SK-N-SH (cell line): ENCODE measurements around the gene ITCH. TPM values are rescaled to one million over a fixed set of nuclear protein-coding genes. Genes with fewer than 3 reads are reported as not detected.
"Not testable (repeated sequence)": the region's sequence is repeated elsewhere in the genome, so short reads cannot be mapped to it uniquely, and the experiment has no call there.

Experiments used
- CTCF ChIA-PET: fragments of 300-600, 350-600 bp; formaldehyde crosslinking; extraction: SDS; loops from one replicate; lab custom pipeline; 2021; lab: Yijun Ruan, JAX
- POLR2A ChIA-PET: fragments of 350-600 bp; sonication (Branson Sonifier 250); formaldehyde crosslinking; extraction: SDS; loops from one replicate; lab custom pipeline; 2020; ENCODE audit warnings: antibody characterized with exemption, inconsistent platforms; lab: Yijun Ruan, JAX
- DNase-seq: peaks from one replicate; pipeline ENCODE4 v3.0.0; 2012
- H2AFZ ChIP-seq: fragments of 200-600 bp; sonication (generic); 2 replicates; pipeline ENCODE4 v1.8.1; 2016; ENCODE audit warnings: antibody characterized with exemption, mild to moderate bottlenecking, low read depth
- H3F3A ChIP-seq: fragments of 200-600 bp; sonication (generic); replicated peaks from 2 replicates; pipeline ENCODE3; 2016; ENCODE audit warnings: antibody characterized with exemption, mild to moderate bottlenecking; ENCODE audit not compliant: insufficient read depth
- H3K27ac ChIP-seq, 2 experiments: fragments of 200-500 bp in 1 of 2; fragments of 200-600 bp in 1 of 2; sonication (Bioruptor generic) in 1 of 2; sonication (generic), shearing (Covaris generic) in 1 of 2; 2 replicates each; pipeline versions ENCODE4 v1.5.1 to v1.6.1; 2014 to 2016; ENCODE audit warnings: low read depth in 2 of 2, inconsistent platforms in 1 of 2, low read length in 1 of 2, mild to moderate bottlenecking in 1 of 2, mixed read lengths in 1 of 2
- H3K27me3 ChIP-seq: fragments of 200-600 bp; sonication (generic), shearing (Covaris generic); 2 replicates; pipeline ENCODE4 v1.6.1; 2016; ENCODE audit warnings: mixed run types; ENCODE audit not compliant: insufficient read depth
- H3K36me3 ChIP-seq, 2 experiments: fragments of 200-500 bp in 1 of 2; fragments of 200-600 bp in 1 of 2; sonication (Bioruptor generic) in 1 of 2; sonication (generic) in 1 of 2; replicated peaks in 1 of 2; 2 replicates each; pipeline versions ENCODE3 to v1.5.1; 2014 to 2016; ENCODE audit warnings: low read length in 1 of 2, mild to moderate bottlenecking in 1 of 2; ENCODE audit not compliant: insufficient read depth in 2 of 2, control insufficient read depth in 1 of 2
- H3K4me1 ChIP-seq, 2 experiments: fragments of 200-500 bp in 1 of 2; fragments of 200-600 bp in 1 of 2; sonication (Bioruptor generic) in 1 of 2; sonication (generic), shearing (Covaris generic) in 1 of 2; 2 replicates each; pipeline versions ENCODE4 v1.5.1 to v1.6.1; 2014 to 2016; ENCODE audit warnings: low read depth in 1 of 2, low read length in 1 of 2, mixed run types in 1 of 2; ENCODE audit not compliant: insufficient read depth in 2 of 2, control insufficient read depth in 1 of 2
- H3K4me2 ChIP-seq: fragments of 200-600 bp; sonication (generic), shearing (Covaris generic); 2 replicates; pipeline ENCODE4 v1.6.1; 2017; ENCODE audit warnings: mixed run types
- H3K4me3 ChIP-seq, 2 experiments: fragments of 200-500 bp in 1 of 2; fragments of 200-600 bp in 1 of 2; sonication (Bioruptor generic) in 1 of 2; sonication (generic), shearing (Covaris generic) in 1 of 2; 2 replicates each; pipeline versions ENCODE4 v1.5.1 to v1.8.1; 2014 to 2016; ENCODE audit warnings: low read depth in 2 of 2, inconsistent platforms in 1 of 2, low read length in 1 of 2, mild to moderate bottlenecking in 1 of 2, mixed read lengths in 1 of 2, moderate library complexity in 1 of 2
- H3K79me2 ChIP-seq: fragments of 200-600 bp; sonication (generic); 2 replicates; pipeline ENCODE4 v1.8.1; 2017; ENCODE audit warnings: mild to moderate bottlenecking; ENCODE audit not compliant: insufficient read depth
- H3K9ac ChIP-seq: fragments of 200-600 bp; sonication (generic); 2 replicates; pipeline ENCODE4 v1.6.1; 2017; ENCODE audit warnings: mixed run types
- H3K9me2 ChIP-seq: fragments of 200-600 bp; sonication (generic); 2 replicates; pipeline ENCODE4 v1.6.1; 2017; ENCODE audit warnings: mixed run types
- H3K9me3 ChIP-seq: fragments of 200-600 bp; sonication (generic); 2 replicates; pipeline ENCODE4 v1.6.1; 2017; ENCODE audit warnings: mixed run types, mild to moderate bottlenecking, moderate library complexity
- H4K20me1 ChIP-seq: fragments of 200-600 bp; sonication (generic); 2 replicates; pipeline ENCODE4 v1.6.1; 2017; ENCODE audit warnings: mild to moderate bottlenecking, mixed run types; ENCODE audit not compliant: insufficient read depth
- CHD2 ChIP-seq: fragments of 150-350 bp; IDR thresholded peaks from 2 replicates; pipeline ENCODE4 v1.6.1; 2018; ENCODE audit warnings: low read length; ENCODE audit not compliant: partially characterized antibody
- ELF1 ChIP-seq: IDR thresholded peaks from 2 replicates; pipeline ENCODE4 v1.4.0; 2012
- EP300 ChIP-seq, 2 experiments: IDR thresholded peaks; 2 replicates each; pipeline versions ENCODE4 v1.4.0 to v1.6.1; 2012; ENCODE audit warnings: borderline replicate concordance in 1 of 2, low read depth in 1 of 2, low read length in 1 of 2
- FOSL2 ChIP-seq: IDR thresholded peaks from 2 replicates; pipeline ENCODE4 v1.4.0; 2012; ENCODE audit warnings: low read depth, mild to moderate bottlenecking, moderate library complexity, borderline replicate concordance
- FOXJ3 ChIP-seq: sonication (generic); formaldehyde crosslinking; IDR thresholded peaks from 2 replicates; pipeline ENCODE4 v1.5.1; 2020; ENCODE audit warnings: mild to moderate bottlenecking, missing genetic modification reagents
- JUND ChIP-seq: IDR thresholded peaks from 2 replicates; pipeline ENCODE4 v1.4.0; 2012
- POLR2AphosphoS5 ChIP-seq: IDR thresholded peaks from 2 replicates; pipeline ENCODE4 v1.6.1; 2012; ENCODE audit warnings: low read depth, low read length
- RAD21 ChIP-seq: IDR thresholded peaks from 2 replicates; pipeline ENCODE4 v1.6.1; 2012; ENCODE audit warnings: mild to moderate bottlenecking, low read length
- RCOR1 ChIP-seq: fragments of 150-350 bp; IDR thresholded peaks from 2 replicates; pipeline ENCODE4 v1.6.1; 2017; ENCODE audit warnings: antibody characterized with exemption, low read length
- RFX5 ChIP-seq: IDR thresholded peaks from 2 replicates; pipeline ENCODE4 v1.6.1; 2012; ENCODE audit warnings: mild to moderate bottlenecking, improper control_type of control experiment, low read length
- SMC3 ChIP-seq: IDR thresholded peaks from 2 replicates; pipeline ENCODE4 v1.6.1; 2012; ENCODE audit warnings: low read depth, low read length, improper control_type of control experiment
- TCF12 ChIP-seq: IDR thresholded peaks from 2 replicates; pipeline ENCODE4 v1.4.0; 2012
- TEAD4 ChIP-seq: IDR thresholded peaks from 2 replicates; pipeline ENCODE4 v1.4.0; 2012; ENCODE audit warnings: mild to moderate bottlenecking, borderline replicate concordance; ENCODE audit not compliant: insufficient read depth
- YY1 ChIP-seq: IDR thresholded peaks from 2 replicates; pipeline ENCODE4 v1.4.0; 2012; ENCODE audit warnings: low read depth, mild to moderate bottlenecking
- WGBS: methylation state at CpG from one replicate; pipeline ENCODE4 v1.1.6; 2017; ENCODE audit warnings: low lambda C conversion rate; 5-methylcytosine and 5-hydroxymethylcytosine counted together
- polyA plus RNA-seq, 3 experiments: library from polyadenylated mRNA; depleted of rRNA; stranded (reverse); fragments of >200 nt; gene quantifications; 2 replicates each; pipeline ENCODE4 v1.2.3, GENCODE V29; 2012
- TF ChIP-seq, protein P1 (sequence below): IDR thresholded peaks from 2 replicates; pipeline ENCODE4; 2012
- TF ChIP-seq, protein P2 (sequence below): fragments of 150-350 bp; IDR thresholded peaks from 2 replicates; pipeline ENCODE4 v1.6.1; 2017; ENCODE audit warnings: antibody characterized with exemption, low read length, low read depth, borderline replicate concordance
- TF ChIP-seq, protein P3 (sequence below): IDR thresholded peaks from 2 replicates; pipeline ENCODE4 v1.4.0; 2012; ENCODE audit warnings: low read depth, borderline replicate concordance
- TF ChIP-seq, protein P4 (sequence below): IDR thresholded peaks from 2 replicates; pipeline ENCODE4 v1.6.1; 2012; ENCODE audit warnings: mild to moderate bottlenecking, low read depth, low read length, moderate library complexity

Gene ITCH
- polyA plus RNA-seq, 1 of the 3 experiments (the other 2 are of a cell fraction), result 3.8 TPM

DNA sequence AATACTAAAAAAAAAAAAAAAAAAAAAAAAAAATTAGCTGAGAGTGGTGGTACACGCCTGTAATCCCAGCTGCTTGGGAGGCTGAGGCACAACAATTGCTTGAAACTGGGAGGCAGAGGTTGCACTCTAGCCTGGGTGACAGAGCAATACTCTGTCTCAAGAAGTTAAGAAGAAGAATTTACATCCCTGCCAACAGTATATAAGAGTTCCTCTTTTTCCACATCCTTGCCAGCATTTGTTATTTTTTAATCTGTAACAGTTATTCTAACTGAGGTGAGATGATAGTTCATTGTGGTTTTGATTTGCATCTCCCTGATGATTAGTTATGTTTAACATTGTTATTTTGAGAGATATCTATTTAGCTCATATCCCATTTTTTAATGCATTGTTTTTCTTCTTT, 132.8 kb downstream of the ITCH start (continued):
- no peak for TF ChIP-seq FOXJ3 (CRISPR knock-in tag)
- no peak for TF ChIP-seq EP300 (IDR thresholded peaks at IDR 0.05; ENCODE audit: borderline replicate concordance in 1 of 2, low read depth in 1 of 2, low read length in 1 of 2)

DNA sequence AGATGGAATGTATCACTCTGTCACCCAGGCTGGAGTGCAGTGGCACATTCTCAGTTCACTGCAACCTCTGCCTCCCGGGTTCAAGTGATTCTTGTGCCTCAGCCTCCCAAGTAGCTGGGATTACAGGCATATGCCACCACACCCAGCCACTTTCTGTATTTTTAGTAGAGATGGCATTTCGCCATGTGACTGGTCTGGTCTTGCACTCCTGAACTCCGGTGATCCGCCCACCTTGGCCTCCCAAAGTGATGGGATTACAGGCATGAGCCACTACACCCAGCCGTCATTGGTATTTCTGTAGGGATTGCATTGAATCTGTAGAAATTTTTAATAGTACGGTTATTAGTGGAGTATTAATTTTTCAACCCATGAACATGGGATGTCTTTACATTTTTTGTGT, 134.5 kb downstream of the ITCH start:
- Histone ChIP-seq H3F3A (peaks cover 11% of the 10 kb centered on the region), H3K36me3 (peaks cover 25 to 78% of the 10 kb centered on the region in 2 experiments), H3K79me2 (peaks cover 54% of the 10 kb centered on the region)
- H4K20me1 ChIP-seq, H3K9me2 ChIP-seq, H3K4me1 ChIP-seq, POLR2A ChIA-PET, H3K27me3 ChIP-seq, H3K9ac ChIP-seq, DNase-seq, H3K27ac ChIP-seq, H2AFZ ChIP-seq, H3K4me3 ChIP-seq, H3K9me3 ChIP-seq, H3K4me2 ChIP-seq: not testable (repeated sequence)
- 97% methylated on average over 6 of the region's 6 CpGs for WGBS
- CTCF ChIA-PET, result interaction anchor here (0.6 to 1.8 kb wide), 2 partner anchors 15 to 185 kb away, joined by 3 to 5 read pairs; no protein-coding TSS in a partner anchor

DNA sequence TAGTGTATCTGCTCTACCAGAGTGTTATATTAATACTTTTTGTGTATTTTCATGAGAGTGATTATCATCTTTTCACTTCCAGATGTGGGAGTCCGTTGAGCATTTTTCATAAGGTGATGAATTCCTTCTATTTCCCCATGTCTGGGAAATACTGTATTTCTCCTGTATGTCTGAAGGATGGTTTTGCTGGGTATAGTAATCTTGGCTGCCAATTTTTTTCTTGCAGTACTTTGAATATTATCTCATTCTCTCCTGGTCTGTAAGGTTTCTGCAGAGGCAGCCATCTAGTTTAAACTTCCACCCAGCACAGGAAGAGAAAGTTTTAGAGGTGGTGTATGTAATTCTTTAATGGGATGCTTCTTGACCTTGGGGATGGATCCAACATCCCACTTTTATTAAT, 137.8 kb downstream of the ITCH start:
- no peak for DNase-seq
- no peak overlapping the region for H3K9ac ChIP-seq
- H3K9me3 ChIP-seq, result no peaks in the 10 kb centered on the region
- H3K27me3 ChIP-seq, result no peaks in the 10 kb centered on the region
- WGBS, result 97% methylated on average over 1 of the region's 1 CpG
- no peak overlapping the region for H2AFZ ChIP-seq
- H3K4me2 ChIP-seq, result no peak overlapping the region
- no peaks in the 10 kb centered on the region for H3K4me1 ChIP-seq
- ChIA-PET CTCF (no interaction called here), POLR2A (no interaction called here)
- no peak overlapping the region for H3K4me3 ChIP-seq
- H3K9me2 ChIP-seq, result no peaks in the 10 kb centered on the region
- TF ChIP-seq FOSL2 (no peak), RFX5 (no peak), FOXJ3 (CRISPR knock-in tag) (no peak), CHD2 (no peak), YY1 (no peak), ELF1 (no peak), POLR2AphosphoS5 (no peak), RCOR1 (no peak), TCF12 (no peak), SMC3 (no peak), RAD21 (no peak), TEAD4 (no peak), JUND (no peak)
- TF ChIP-seq, protein P1, sequence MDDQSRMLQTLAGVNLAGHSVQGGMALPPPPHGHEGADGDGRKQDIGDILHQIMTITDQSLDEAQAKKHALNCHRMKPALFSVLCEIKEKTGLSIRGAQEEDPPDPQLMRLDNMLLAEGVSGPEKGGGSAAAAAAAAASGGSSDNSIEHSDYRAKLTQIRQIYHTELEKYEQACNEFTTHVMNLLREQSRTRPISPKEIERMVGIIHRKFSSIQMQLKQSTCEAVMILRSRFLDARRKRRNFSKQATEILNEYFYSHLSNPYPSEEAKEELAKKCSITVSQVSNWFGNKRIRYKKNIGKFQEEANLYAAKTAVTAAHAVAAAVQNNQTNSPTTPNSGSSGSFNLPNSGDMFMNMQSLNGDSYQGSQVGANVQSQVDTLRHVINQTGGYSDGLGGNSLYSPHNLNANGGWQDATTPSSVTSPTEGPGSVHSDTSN, result no peak
- TF ChIP-seq, protein P2, sequence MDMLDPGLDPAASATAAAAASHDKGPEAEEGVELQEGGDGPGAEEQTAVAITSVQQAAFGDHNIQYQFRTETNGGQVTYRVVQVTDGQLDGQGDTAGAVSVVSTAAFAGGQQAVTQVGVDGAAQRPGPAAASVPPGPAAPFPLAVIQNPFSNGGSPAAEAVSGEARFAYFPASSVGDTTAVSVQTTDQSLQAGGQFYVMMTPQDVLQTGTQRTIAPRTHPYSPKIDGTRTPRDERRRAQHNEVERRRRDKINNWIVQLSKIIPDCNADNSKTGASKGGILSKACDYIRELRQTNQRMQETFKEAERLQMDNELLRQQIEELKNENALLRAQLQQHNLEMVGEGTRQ, result no peak
- TF ChIP-seq, protein P3, sequence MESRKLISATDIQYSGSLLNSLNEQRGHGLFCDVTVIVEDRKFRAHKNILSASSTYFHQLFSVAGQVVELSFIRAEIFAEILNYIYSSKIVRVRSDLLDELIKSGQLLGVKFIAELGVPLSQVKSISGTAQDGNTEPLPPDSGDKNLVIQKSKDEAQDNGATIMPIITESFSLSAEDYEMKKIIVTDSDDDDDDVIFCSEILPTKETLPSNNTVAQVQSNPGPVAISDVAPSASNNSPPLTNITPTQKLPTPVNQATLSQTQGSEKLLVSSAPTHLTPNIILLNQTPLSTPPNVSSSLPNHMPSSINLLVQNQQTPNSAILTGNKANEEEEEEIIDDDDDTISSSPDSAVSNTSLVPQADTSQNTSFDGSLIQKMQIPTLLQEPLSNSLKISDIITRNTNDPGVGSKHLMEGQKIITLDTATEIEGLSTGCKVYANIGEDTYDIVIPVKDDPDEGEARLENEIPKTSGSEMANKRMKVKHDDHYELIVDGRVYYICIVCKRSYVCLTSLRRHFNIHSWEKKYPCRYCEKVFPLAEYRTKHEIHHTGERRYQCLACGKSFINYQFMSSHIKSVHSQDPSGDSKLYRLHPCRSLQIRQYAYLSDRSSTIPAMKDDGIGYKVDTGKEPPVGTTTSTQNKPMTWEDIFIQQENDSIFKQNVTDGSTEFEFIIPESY, result no peak
- TF ChIP-seq, protein P4, sequence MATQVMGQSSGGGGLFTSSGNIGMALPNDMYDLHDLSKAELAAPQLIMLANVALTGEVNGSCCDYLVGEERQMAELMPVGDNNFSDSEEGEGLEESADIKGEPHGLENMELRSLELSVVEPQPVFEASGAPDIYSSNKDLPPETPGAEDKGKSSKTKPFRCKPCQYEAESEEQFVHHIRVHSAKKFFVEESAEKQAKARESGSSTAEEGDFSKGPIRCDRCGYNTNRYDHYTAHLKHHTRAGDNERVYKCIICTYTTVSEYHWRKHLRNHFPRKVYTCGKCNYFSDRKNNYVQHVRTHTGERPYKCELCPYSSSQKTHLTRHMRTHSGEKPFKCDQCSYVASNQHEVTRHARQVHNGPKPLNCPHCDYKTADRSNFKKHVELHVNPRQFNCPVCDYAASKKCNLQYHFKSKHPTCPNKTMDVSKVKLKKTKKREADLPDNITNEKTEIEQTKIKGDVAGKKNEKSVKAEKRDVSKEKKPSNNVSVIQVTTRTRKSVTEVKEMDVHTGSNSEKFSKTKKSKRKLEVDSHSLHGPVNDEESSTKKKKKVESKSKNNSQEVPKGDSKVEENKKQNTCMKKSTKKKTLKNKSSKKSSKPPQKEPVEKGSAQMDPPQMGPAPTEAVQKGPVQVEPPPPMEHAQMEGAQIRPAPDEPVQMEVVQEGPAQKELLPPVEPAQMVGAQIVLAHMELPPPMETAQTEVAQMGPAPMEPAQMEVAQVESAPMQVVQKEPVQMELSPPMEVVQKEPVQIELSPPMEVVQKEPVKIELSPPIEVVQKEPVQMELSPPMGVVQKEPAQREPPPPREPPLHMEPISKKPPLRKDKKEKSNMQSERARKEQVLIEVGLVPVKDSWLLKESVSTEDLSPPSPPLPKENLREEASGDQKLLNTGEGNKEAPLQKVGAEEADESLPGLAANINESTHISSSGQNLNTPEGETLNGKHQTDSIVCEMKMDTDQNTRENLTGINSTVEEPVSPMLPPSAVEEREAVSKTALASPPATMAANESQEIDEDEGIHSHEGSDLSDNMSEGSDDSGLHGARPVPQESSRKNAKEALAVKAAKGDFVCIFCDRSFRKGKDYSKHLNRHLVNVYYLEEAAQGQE, result no peak
- H3F3A ChIP-seq, result peaks cover 10% of the 10 kb centered on the region
- H4K20me1 ChIP-seq, result no peaks in the 10 kb centered on the region
- H3K36me3 ChIP-seq, result peaks cover 18 to 91% of the 10 kb centered on the region in 2 experiments
- H3K79me2 ChIP-seq, result peaks cover 64% of the 10 kb centered on the region
- no peak overlapping the region for H3K27ac ChIP-seq
